VCaP (cell line): ENCODE results near the gene LHFPL4.
"Not testable (repeated sequence)": the region's sequence is repeated elsewhere in the genome, so short reads cannot be mapped to it uniquely, and the experiment has no call there.

Source experiments
- H3K27ac ChIP-seq: fragments of 450-650 bp; 2 replicates; pipeline ENCODE4 v1.5.1; 2017
- TF ChIP-seq, protein P1 (sequence below): fragments of 450-650 bp; conservative IDR thresholded peaks from 2 replicates; pipeline ENCODE4 v1.5.1; 2017; ENCODE audit warnings: mild to moderate bottlenecking, moderate library complexity

The LHFPL4 gene

GRCh38 chr3:9563851-9564250 lies 10.2 kb upstream of the LHFPL4 start:
- TF ChIP-seq, protein P1, sequence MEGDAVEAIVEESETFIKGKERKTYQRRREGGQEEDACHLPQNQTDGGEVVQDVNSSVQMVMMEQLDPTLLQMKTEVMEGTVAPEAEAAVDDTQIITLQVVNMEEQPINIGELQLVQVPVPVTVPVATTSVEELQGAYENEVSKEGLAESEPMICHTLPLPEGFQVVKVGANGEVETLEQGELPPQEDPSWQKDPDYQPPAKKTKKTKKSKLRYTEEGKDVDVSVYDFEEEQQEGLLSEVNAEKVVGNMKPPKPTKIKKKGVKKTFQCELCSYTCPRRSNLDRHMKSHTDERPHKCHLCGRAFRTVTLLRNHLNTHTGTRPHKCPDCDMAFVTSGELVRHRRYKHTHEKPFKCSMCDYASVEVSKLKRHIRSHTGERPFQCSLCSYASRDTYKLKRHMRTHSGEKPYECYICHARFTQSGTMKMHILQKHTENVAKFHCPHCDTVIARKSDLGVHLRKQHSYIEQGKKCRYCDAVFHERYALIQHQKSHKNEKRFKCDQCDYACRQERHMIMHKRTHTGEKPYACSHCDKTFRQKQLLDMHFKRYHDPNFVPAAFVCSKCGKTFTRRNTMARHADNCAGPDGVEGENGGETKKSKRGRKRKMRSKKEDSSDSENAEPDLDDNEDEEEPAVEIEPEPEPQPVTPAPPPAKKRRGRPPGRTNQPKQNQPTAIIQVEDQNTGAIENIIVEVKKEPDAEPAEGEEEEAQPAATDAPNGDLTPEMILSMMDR: no peak
- H3K27ac ChIP-seq: no peak overlapping the region

- H3K27ac ChIP-seq: not testable (repeated sequence)
Measured at GRCh38 chr3:9560056-9560455, 6.4 kb upstream of the LHFPL4 start.

GRCh38 chr3:9553948-9554513 lies 409 bp upstream of the LHFPL4 start:
- H3K27ac ChIP-seq: no peak overlapping the region
- TF ChIP-seq, protein P1: no peak

- H3K27ac ChIP-seq: no peak overlapping the region
- TF ChIP-seq, protein P1: no peak
Measured at GRCh38 chr3:9552252-9552999, 1.2 kb downstream of the LHFPL4 start.

- no peak overlapping the region for H3K27ac ChIP-seq
- TF ChIP-seq, protein P1: no peak
Measured at GRCh38 chr3:9550999-9551398, 2.6 kb downstream of the LHFPL4 start.

DNA sequence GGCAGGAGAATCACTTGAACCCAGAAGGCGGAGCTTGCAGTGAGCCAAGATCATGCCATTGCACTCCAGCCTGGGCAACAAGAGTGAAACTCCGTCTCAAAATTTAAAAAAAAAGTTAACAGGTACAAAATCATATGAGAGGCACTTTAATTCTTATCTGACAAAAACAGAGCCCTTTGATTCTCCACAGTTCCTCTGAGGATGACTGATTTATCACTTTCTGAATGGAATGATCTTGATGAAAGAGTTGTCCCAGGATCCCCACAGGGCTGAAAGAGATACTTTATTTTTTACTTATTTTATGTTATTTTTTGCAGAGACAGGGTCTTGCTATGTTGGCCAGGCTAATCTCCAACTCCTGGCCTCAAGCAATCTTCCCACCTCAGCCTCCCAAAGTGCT lies 4.0 kb downstream of the LHFPL4 start:
- TF ChIP-seq, protein P1: no peak
- H3K27ac ChIP-seq: no peak overlapping the region

- H3K27ac ChIP-seq: no peak overlapping the region
- TF ChIP-seq, protein P1: no peak
Measured at GRCh38 chr3:9548991-9549390, 4.6 kb downstream of the LHFPL4 start.

DNA sequence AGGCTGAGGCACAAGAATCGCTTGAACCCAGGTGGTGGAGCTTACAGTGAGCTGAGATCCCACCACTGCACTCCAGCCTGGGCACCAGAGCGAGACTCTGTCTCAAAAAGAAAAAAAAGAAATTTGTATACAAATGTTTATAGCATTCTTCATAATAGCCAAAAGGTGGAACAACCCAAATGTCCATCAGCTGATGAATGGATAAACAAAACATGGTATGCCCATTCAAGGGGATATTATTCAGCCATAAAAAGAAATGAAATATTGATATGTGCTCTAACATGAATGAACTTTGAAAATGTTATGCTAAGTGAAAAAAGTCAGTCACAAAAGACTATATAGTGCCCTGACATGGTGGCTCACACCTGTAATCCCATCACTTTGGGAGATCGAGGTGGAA lies 11.4 kb downstream of the LHFPL4 start:
- TF ChIP-seq, protein P1: no peak

More for the DNA sequence above, 11.4 kb downstream of the LHFPL4 start:
- no peak overlapping the region for H3K27ac ChIP-seq
